Ishikawa (cell line): ENCODE measurements around the gene EMC10.

ENCODE experiments used
- CREB1 ChIP-seq: IDR thresholded peaks from 2 replicates; pipeline ENCODE4 v1.6.1; 2012; ENCODE audit warnings: low read depth
- EP300 ChIP-seq: IDR thresholded peaks from 2 replicates; pipeline ENCODE4 v1.6.1; 2012; ENCODE audit warnings: borderline replicate concordance
- FOXM1 ChIP-seq: IDR thresholded peaks from 2 replicates; pipeline ENCODE4 v1.6.1; 2012; ENCODE audit warnings: low read depth, borderline replicate concordance
- MAX ChIP-seq: IDR thresholded peaks from 2 replicates; pipeline ENCODE4 v1.6.1; 2012
- RAD21 ChIP-seq: IDR thresholded peaks from 2 replicates; pipeline ENCODE4 v1.6.1; 2012; ENCODE audit warnings: low read depth
- REST ChIP-seq: IDR thresholded peaks from 2 replicates; pipeline ENCODE4 v1.6.1; 2012; ENCODE audit warnings: low read depth, mild to moderate bottlenecking
- TAF1 ChIP-seq: IDR thresholded peaks from 2 replicates; pipeline ENCODE4 v1.6.1; 2012; ENCODE audit warnings: low read depth, mild to moderate bottlenecking
- TCF12 ChIP-seq: IDR thresholded peaks from 2 replicates; pipeline ENCODE4 v1.6.1; 2012; ENCODE audit warnings: low read depth
- YY1 ChIP-seq: IDR thresholded peaks from 2 replicates; pipeline ENCODE4 v1.6.1; 2012; ENCODE audit warnings: low read depth
- ZBTB7A ChIP-seq: IDR thresholded peaks from 2 replicates; pipeline ENCODE4 v1.6.1; 2012; ENCODE audit warnings: low read depth

- TF ChIP-seq MAX, result no peak
- no peak for TF ChIP-seq EP300
- TF ChIP-seq REST, result no peak
- TF ChIP-seq TAF1, result no peak
- TF ChIP-seq YY1, result no peak
- no peak for TF ChIP-seq FOXM1
- no peak for TF ChIP-seq RAD21
- no peak for TF ChIP-seq CREB1
- no peak for TF ChIP-seq ZBTB7A
- no peak for TF ChIP-seq TCF12
Measured at GRCh38 chr19:50497022-50497405, 20.7 kb downstream of the EMC10 start.
